ENCODE data around the gene APOF. TPM values are rescaled to one million over a fixed set of nuclear protein-coding genes. Genes with fewer than 3 reads are reported as not detected.
A peak's percentile ranks its signal among the peaks of the same experiment; 100 is the strongest.

The APOF gene
- total RNA-seq, 4 donors from 2014 or later, result not detected

GRCh38 chr12:56333679-56334489 is 28.8 kb downstream of the APOF start, which contains the start of gene PAN2:
PAN2 (minus strand) TSS chr12:56334000; CDS start chr12:56333094, 906 bp downstream.
- 0 to 2% methylated on average over 10 to 29 of the region's 45 CpGs for WGBS, 2 donors (ENCODE audit: low coverage in 1 of 2)
- no peaks in the 10 kb centered on the region for H3K9me3 ChIP-seq
- peaks cover 0 to 14% (median 5%) of the 10 kb centered on the region in 3 donors for H3K4me1 ChIP-seq
- no peak for TF ChIP-seq EP300 (IDR thresholded peaks at IDR 0.05)
- TF ChIP-seq, protein P1, sequence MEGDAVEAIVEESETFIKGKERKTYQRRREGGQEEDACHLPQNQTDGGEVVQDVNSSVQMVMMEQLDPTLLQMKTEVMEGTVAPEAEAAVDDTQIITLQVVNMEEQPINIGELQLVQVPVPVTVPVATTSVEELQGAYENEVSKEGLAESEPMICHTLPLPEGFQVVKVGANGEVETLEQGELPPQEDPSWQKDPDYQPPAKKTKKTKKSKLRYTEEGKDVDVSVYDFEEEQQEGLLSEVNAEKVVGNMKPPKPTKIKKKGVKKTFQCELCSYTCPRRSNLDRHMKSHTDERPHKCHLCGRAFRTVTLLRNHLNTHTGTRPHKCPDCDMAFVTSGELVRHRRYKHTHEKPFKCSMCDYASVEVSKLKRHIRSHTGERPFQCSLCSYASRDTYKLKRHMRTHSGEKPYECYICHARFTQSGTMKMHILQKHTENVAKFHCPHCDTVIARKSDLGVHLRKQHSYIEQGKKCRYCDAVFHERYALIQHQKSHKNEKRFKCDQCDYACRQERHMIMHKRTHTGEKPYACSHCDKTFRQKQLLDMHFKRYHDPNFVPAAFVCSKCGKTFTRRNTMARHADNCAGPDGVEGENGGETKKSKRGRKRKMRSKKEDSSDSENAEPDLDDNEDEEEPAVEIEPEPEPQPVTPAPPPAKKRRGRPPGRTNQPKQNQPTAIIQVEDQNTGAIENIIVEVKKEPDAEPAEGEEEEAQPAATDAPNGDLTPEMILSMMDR (IDR thresholded peaks at IDR 0.05), result peak in 3 of 4 experiments; percentile 63 to 75 (median 72)
- TF ChIP-seq POLR2AphosphoS5 (IDR thresholded peaks at IDR 0.05), result peak; percentile 87
- peak; percentile 33 to 53 for TF ChIP-seq POLR2A (IDR thresholded peaks at IDR 0.05)
- peak; percentile 99 for ATAC-seq
- H3K36me3 ChIP-seq, result no peaks in the 10 kb centered on the region
- H3K27ac ChIP-seq, result peak within 1 kb of the TSS; percentile 92 to 97 (median 95)
- peak within 1 kb of the TSS; percentile 72 to 85 for H3K4me3 ChIP-seq
- no peaks in the 10 kb centered on the region for H3K27me3 ChIP-seq

- peak; percentile 1 for ATAC-seq
- WGBS, 2 donors (ENCODE audit: low coverage in 1 of 2), result 12 to 40% methylated on average over 1 to 7 of the region's 8 CpGs
Observed at GRCh38 chr12:56333197-56333678, 29.4 kb downstream of the APOF start.

GRCh38 chr12:56332512-56333196 is 30.0 kb downstream of the APOF start:
- peaks cover 0 to 14% (median 5%) of the 10 kb centered on the region in 3 donors for H3K4me1 ChIP-seq
- H3K36me3 ChIP-seq, result peaks cover 0 to 11% of the 10 kb centered on the region in 2 donors
- 92 to 95% methylated on average over 4 to 7 of the region's 11 CpGs for WGBS, 2 donors (ENCODE audit: low coverage in 1 of 2)
- no peaks in the 10 kb centered on the region for H3K9me3 ChIP-seq
- no peak for ATAC-seq
- H3K27me3 ChIP-seq, result no peaks in the 10 kb centered on the region
- peak overlapping the region; percentile 92 to 97 (median 95) for H3K27ac ChIP-seq
- TF ChIP-seq POLR2A (IDR thresholded peaks at IDR 0.05) (no peak), EP300 (IDR thresholded peaks at IDR 0.05) (no peak), POLR2AphosphoS5 (IDR thresholded peaks at IDR 0.05) (no peak)
- TF ChIP-seq, protein P1 (IDR thresholded peaks at IDR 0.05), result no peak
- peak overlapping the region; percentile 72 to 85 for H3K4me3 ChIP-seq

More at GRCh38 chr12:56333197-56333678, 29.4 kb downstream of the APOF start:
- Histone ChIP-seq H3K4me3 (peak overlapping the region; percentile 72 to 85), H3K36me3 (peaks cover 0 to 5% of the 10 kb centered on the region in 2 donors), H3K27ac (peak overlapping the region; percentile 92 to 97 (median 95)), H3K9me3 (no peaks in the 10 kb centered on the region), H3K4me1 (peaks cover 0 to 14% (median 5%) of the 10 kb centered on the region in 3 donors), H3K27me3 (no peaks in the 10 kb centered on the region)
- TF ChIP-seq POLR2A (IDR thresholded peaks at IDR 0.05), result no peak
- TF ChIP-seq EP300 (IDR thresholded peaks at IDR 0.05), result no peak
- TF ChIP-seq, protein P1 (IDR thresholded peaks at IDR 0.05), result no peak
- no peak for TF ChIP-seq POLR2AphosphoS5 (IDR thresholded peaks at IDR 0.05)

GRCh38 chr12:56330936-56331490 is 31.6 kb downstream of the APOF start:
- TF ChIP-seq, protein P1 (IDR thresholded peaks at IDR 0.05), result no peak
- TF ChIP-seq EP300 (IDR thresholded peaks at IDR 0.05) (no peak), POLR2A (IDR thresholded peaks at IDR 0.05) (no peak), POLR2AphosphoS5 (IDR thresholded peaks at IDR 0.05) (no peak)
- ATAC-seq, result no peak

More at GRCh38 chr12:56330936-56331490, 31.6 kb downstream of the APOF start:
- H3K27me3 ChIP-seq, result no peaks in the 10 kb centered on the region
- H3K36me3 ChIP-seq, result peaks cover 0 to 27% of the 10 kb centered on the region in 2 donors
- no peaks in the 10 kb centered on the region for H3K9me3 ChIP-seq
- H3K4me1 ChIP-seq, result peaks cover 0 to 14% (median 5%) of the 10 kb centered on the region in 3 donors
- H3K27ac ChIP-seq, result no peak overlapping the region
- 83 to 98% methylated on average over 4 to 5 of the region's 7 CpGs for WGBS, 2 donors (ENCODE audit: low coverage in 1 of 2)
- H3K4me3 ChIP-seq, result no peak overlapping the region

All from gastroesophageal sphincter (tissue), 4 donors.